Upper lobe of left lung (tissue), 6 donors: ENCODE results near the gene SAPCD1. TPM values are rescaled to one million over a fixed set of nuclear protein-coding genes. Genes with fewer than 3 reads are reported as not detected.
A peak's percentile ranks its signal among the peaks of the same experiment; 100 is the strongest.

Experiments
- ATAC-seq, 2 donors: fragments of 200-7000 bp; cut with Tn5 transposase; one replicate each; pipeline ENCODE4 v1.9.1; 2022; ENCODE audit warnings: mild to moderate bottlenecking in 2 of 2, moderate library complexity in 2 of 2; ENCODE audit not compliant: low FRiP score in 2 of 2
- DNase-seq, 2 donors: peaks; one replicate each; pipeline ENCODE4 v3.0.0-alpha.2; 2019 to 2020
- H3K27ac ChIP-seq, 4 donors: fragments of 200-600 bp; sonication (generic); one replicate each; pipeline ENCODE4 v1.5.1; 2016 to 2019
- H3K27me3 ChIP-seq, 4 donors: fragments of 200-600 bp; sonication (generic); one replicate each; pipeline ENCODE4 v1.5.1; 2017 to 2019
- H3K36me3 ChIP-seq, 4 donors: fragments of 200-600 bp; sonication (generic); one replicate each; pipeline ENCODE4 v1.5.1; 2016 to 2019
- H3K4me1 ChIP-seq, 4 donors: fragments of 200-600 bp; sonication (generic); one replicate each; pipeline ENCODE4 v1.5.1; 2018 to 2019
- H3K4me3 ChIP-seq, 4 donors: fragments of 200-600 bp; sonication (generic); one replicate each; pipeline ENCODE4 v1.5.1; 2017 to 2019; ENCODE audit warnings: mild to moderate bottlenecking in 2 of 4, moderate library complexity in 1 of 4
- H3K9me3 ChIP-seq, 4 donors: fragments of 200-600 bp; sonication (generic); one replicate each; pipeline ENCODE4 v1.5.1; 2018 to 2019
- EP300 ChIP-seq, 4 donors: sonication (generic); formaldehyde crosslinking; IDR thresholded peaks; one replicate each; pipeline ENCODE4 v1.5.1; 2017; ENCODE audit warnings: antibody characterized with exemption in 4 of 4, control low read depth in 2 of 4
- POLR2A ChIP-seq, 4 donors: fragments of 450-650 bp; IDR thresholded peaks; one replicate each; pipeline ENCODE4 v1.5.1; 2016 to 2017; ENCODE audit warnings: antibody characterized with exemption in 4 of 4, mild to moderate bottlenecking in 2 of 4
- POLR2AphosphoS5 ChIP-seq, 2 donors: sonication (generic); formaldehyde crosslinking; IDR thresholded peaks; one replicate each; pipeline ENCODE4 v1.5.1; 2017; ENCODE audit warnings: antibody characterized with exemption in 2 of 2
- WGBS, 2 donors: methylation state at CpG; one replicate each; pipeline ENCODE4 v1.1.5; 2017 to 2018; 5-methylcytosine and 5-hydroxymethylcytosine counted together
- total RNA-seq, 6 donors: library from RNA; depleted of rRNA in 4 of 6; stranded (reverse); fragments of >200 nt in 4 of 6; gene quantifications; one replicate each; pipeline versions ENCODE4 v1.1.0 to v1.2.1, GENCODE V29; 2016 to 2021
- TF ChIP-seq, protein P1 (sequence below), 6 experiments: fragments of 450-650 bp in 4 of 6; fragments of 200-600 bp in 2 of 6; sonication (generic) in 2 of 6; IDR thresholded peaks; one replicate each; pipeline ENCODE4 v1.5.1; 2016 to 2019; ENCODE audit warnings: antibody characterized with exemption in 6 of 6
- donor health status: DM: no; HTN: no; CAD: no; lungs with moderate emphysema.
- donor health status: DM: no; HTN: yes; CAD: no; lungs with severe emphysema.

SAPCD1 gene
- total RNA-seq, 6 donors from 2014 or later, result 1.1 to 15.7 (median 5.3) TPM

- Histone ChIP-seq H3K4me3 (no peak overlapping the region), H3K27me3 (no peaks in the 10 kb centered on the region), H3K4me1 (peaks cover 0 to 5% (median 2%) of the 10 kb centered on the region in 4 donors), H3K27ac (no peak overlapping the region), H3K36me3 (peaks cover 18 to 81% (median 66%) of the 10 kb centered on the region in 4 donors), H3K9me3 (no peaks in the 10 kb centered on the region)
- TF ChIP-seq POLR2AphosphoS5 (IDR thresholded peaks at IDR 0.05) (no peak), POLR2A (IDR thresholded peaks at IDR 0.05) (no peak), EP300 (IDR thresholded peaks at IDR 0.05) (no peak)
- TF ChIP-seq, protein P1, sequence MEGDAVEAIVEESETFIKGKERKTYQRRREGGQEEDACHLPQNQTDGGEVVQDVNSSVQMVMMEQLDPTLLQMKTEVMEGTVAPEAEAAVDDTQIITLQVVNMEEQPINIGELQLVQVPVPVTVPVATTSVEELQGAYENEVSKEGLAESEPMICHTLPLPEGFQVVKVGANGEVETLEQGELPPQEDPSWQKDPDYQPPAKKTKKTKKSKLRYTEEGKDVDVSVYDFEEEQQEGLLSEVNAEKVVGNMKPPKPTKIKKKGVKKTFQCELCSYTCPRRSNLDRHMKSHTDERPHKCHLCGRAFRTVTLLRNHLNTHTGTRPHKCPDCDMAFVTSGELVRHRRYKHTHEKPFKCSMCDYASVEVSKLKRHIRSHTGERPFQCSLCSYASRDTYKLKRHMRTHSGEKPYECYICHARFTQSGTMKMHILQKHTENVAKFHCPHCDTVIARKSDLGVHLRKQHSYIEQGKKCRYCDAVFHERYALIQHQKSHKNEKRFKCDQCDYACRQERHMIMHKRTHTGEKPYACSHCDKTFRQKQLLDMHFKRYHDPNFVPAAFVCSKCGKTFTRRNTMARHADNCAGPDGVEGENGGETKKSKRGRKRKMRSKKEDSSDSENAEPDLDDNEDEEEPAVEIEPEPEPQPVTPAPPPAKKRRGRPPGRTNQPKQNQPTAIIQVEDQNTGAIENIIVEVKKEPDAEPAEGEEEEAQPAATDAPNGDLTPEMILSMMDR (IDR thresholded peaks at IDR 0.05), result no peak
- no peak for ATAC-seq
- 94 to 95% methylated on average over 12 to 32 of the region's 32 CpGs for WGBS, 2 donors
- peak in 1 of 2 donors; percentile 68 for DNase-seq
Observed at GRCh38 chr6:31782126-31782855, 19.8 kb downstream of the SAPCD1 start.

GRCh38 chr6:31784098-31784925 is 21.9 kb downstream of the SAPCD1 start:
- Histone ChIP-seq H3K36me3 (peaks cover 18 to 69% (median 58%) of the 10 kb centered on the region in 4 donors), H3K4me3 (no peak overlapping the region), H3K27ac (no peak overlapping the region), H3K9me3 (no peaks in the 10 kb centered on the region), H3K4me1 (no peaks in the 10 kb centered on the region), H3K27me3 (no peaks in the 10 kb centered on the region)
- ATAC-seq (no peak), DNase-seq (no peak)
- 95 to 96% methylated on average over 13 to 15 of the region's 15 CpGs for WGBS, 2 donors
- TF ChIP-seq, protein P1 (IDR thresholded peaks at IDR 0.05), result no peak

GRCh38 chr6:31785475-31785874 is 23.0 kb downstream of the SAPCD1 start:
- Histone ChIP-seq H3K27me3 (no peaks in the 10 kb centered on the region), H3K36me3 (peaks cover 15 to 66% (median 47%) of the 10 kb centered on the region in 4 donors), H3K9me3 (no peaks in the 10 kb centered on the region), H3K27ac (no peak overlapping the region), H3K4me1 (no peaks in the 10 kb centered on the region), H3K4me3 (no peak overlapping the region)
- no peak for DNase-seq
- ATAC-seq, result no peak
- 93 to 96% methylated on average over 11 of the region's 11 CpGs for WGBS, 2 donors
- TF ChIP-seq POLR2A (IDR thresholded peaks at IDR 0.05) (no peak), EP300 (IDR thresholded peaks at IDR 0.05) (no peak), POLR2AphosphoS5 (IDR thresholded peaks at IDR 0.05) (no peak)
- TF ChIP-seq, protein P1 (IDR thresholded peaks at IDR 0.05), result no peak

- DNase-seq (no peak), ATAC-seq (no peak)
- TF ChIP-seq POLR2AphosphoS5 (IDR thresholded peaks at IDR 0.05) (no peak), EP300 (IDR thresholded peaks at IDR 0.05) (no peak), POLR2A (IDR thresholded peaks at IDR 0.05) (no peak)
- TF ChIP-seq, protein P1 (IDR thresholded peaks at IDR 0.05), result peak in 5 of 6 experiments; percentile 11 to 37 (median 33)
- Histone ChIP-seq H3K4me1 (peaks cover 9 to 28% (median 17%) of the 10 kb centered on the region in 4 donors), H3K9me3 (no peaks in the 10 kb centered on the region), H3K36me3 (peaks cover 0 to 34% (median 12%) of the 10 kb centered on the region in 4 donors), H3K4me3 (no peak overlapping the region), H3K27me3 (no peaks in the 10 kb centered on the region), H3K27ac (peak overlapping the region in 1 of 4 donors; percentile 21)
- WGBS, 2 donors, result 70 to 71% methylated on average over 12 of the region's 12 CpGs
Observed at GRCh38 chr6:31791324-31792089, 29.1 kb downstream of the SAPCD1 start.
